ENCODE measurements around the gene CPZ. TPM values are rescaled to one million over a fixed set of nuclear protein-coding genes. Genes with fewer than 3 reads are reported as not detected.

The CPZ gene
- total RNA-seq, 2 experiments from 2014 or later, result not detected

DNA sequence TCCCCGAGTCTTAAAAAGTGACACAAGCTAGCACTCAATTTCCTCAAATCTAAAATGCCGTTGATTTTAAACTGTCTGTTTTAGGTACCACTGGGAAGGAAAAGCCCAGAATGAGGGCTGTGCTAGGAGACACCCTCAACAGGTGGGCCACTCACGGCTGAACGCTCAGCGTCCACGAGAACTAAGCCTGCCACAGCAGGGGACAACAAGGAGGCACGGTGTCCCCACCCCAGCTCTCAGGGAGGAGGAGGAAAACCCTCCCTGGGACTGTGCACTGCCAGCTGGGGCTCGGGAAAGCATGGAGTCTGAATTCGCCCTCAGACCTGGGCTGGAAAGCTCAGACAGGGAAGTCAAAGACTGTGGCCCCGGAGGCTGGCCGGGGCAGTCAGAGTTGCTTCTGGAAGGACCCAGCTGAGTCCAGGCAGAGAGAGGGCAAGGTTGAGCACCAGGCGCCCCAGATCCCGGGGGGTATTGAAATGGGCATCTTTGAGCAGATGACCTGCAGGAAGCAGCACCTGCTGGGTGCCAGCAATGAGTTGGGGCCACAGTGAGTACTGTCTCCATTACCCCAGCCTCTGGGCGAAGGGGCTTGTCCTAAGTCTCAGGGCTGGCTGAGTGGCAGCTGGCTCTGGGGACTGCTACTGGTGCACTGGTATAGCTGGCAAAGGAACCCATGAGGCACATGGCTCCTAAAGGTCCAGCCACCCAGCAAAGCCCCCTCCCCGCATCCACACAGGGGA, 769 bp upstream of the CPZ start:
- no peak for DNase-seq
- no peak for ATAC-seq
- H3K9me3 Mint-ChIP-seq (ENCODE audit: low read depth), result no peaks in the 10 kb centered on the region
- H3K27ac Mint-ChIP-seq, result no peak overlapping the region
- no peaks in the 10 kb centered on the region for H3K4me1 Mint-ChIP-seq
- H3K4me3 Mint-ChIP-seq, result no peak overlapping the region
- POLR2A ChIA-PET, result no interaction called here
- no peaks in the 10 kb centered on the region for H3K36me3 Mint-ChIP-seq (ENCODE audit: low read depth)
- CTCF ChIA-PET, result interaction anchor here (0.7 to 1.2 kb wide), 2 partner anchors 9 to 138 kb away, joined by 3 to 4 read pairs; no protein-coding TSS in a partner anchor
- peaks cover 19% of the 10 kb centered on the region for H3K27me3 Mint-ChIP-seq
- intact Hi-C loops (cut with DNase I, micrococcal nuclease), result loop anchor here in 1 of 2 experiments (5.0 kb wide), 1 partner anchor 349 kb away; no protein-coding TSS in a partner anchor

GRCh38 chr4:8593264-8594096, 915 bp downstream of the CPZ start:
- ChIA-PET CTCF (no interaction called here), POLR2A (no interaction called here)

GRCh38 chr4:8594097-8595038, 1.8 kb downstream of the CPZ start:
- intact Hi-C loops (cut with DNase I, micrococcal nuclease), result loop anchor here (1.0 to 5.0 kb wide), 4 partner anchors 126 to 352 kb away; no protein-coding TSS in a partner anchor
- no peak for ATAC-seq
- H3K27me3 Mint-ChIP-seq, result peaks cover 19% of the 10 kb centered on the region
- no peaks in the 10 kb centered on the region for H3K4me1 Mint-ChIP-seq
- no peak overlapping the region for H3K4me3 Mint-ChIP-seq
- H3K9me3 Mint-ChIP-seq (ENCODE audit: low read depth), result no peaks in the 10 kb centered on the region
- CTCF ChIA-PET, result interaction anchor here (1.0 kb wide), 1 partner anchor 126 kb away, joined by 5 read pairs; no protein-coding TSS in a partner anchor
- no peak overlapping the region for H3K27ac Mint-ChIP-seq
- POLR2A ChIA-PET, result no interaction called here
- DNase-seq, result peak; percentile 44
- H3K36me3 Mint-ChIP-seq (ENCODE audit: low read depth), result no peaks in the 10 kb centered on the region

More at GRCh38 chr4:8593264-8594096, 915 bp downstream of the CPZ start:
- H3K4me1 Mint-ChIP-seq, result no peaks in the 10 kb centered on the region
- no peak overlapping the region for H3K4me3 Mint-ChIP-seq
- DNase-seq (no peak), ATAC-seq (no peak)
- no peak overlapping the region for H3K27ac Mint-ChIP-seq
- intact Hi-C loops (cut with DNase I, micrococcal nuclease), result loop anchor here (1.0 to 5.0 kb wide), 4 partner anchors 125 to 351 kb away; no protein-coding TSS in a partner anchor
- peaks cover 19% of the 10 kb centered on the region for H3K27me3 Mint-ChIP-seq
- H3K36me3 Mint-ChIP-seq (ENCODE audit: low read depth), result no peaks in the 10 kb centered on the region
- H3K9me3 Mint-ChIP-seq (ENCODE audit: low read depth), result no peaks in the 10 kb centered on the region

DNA sequence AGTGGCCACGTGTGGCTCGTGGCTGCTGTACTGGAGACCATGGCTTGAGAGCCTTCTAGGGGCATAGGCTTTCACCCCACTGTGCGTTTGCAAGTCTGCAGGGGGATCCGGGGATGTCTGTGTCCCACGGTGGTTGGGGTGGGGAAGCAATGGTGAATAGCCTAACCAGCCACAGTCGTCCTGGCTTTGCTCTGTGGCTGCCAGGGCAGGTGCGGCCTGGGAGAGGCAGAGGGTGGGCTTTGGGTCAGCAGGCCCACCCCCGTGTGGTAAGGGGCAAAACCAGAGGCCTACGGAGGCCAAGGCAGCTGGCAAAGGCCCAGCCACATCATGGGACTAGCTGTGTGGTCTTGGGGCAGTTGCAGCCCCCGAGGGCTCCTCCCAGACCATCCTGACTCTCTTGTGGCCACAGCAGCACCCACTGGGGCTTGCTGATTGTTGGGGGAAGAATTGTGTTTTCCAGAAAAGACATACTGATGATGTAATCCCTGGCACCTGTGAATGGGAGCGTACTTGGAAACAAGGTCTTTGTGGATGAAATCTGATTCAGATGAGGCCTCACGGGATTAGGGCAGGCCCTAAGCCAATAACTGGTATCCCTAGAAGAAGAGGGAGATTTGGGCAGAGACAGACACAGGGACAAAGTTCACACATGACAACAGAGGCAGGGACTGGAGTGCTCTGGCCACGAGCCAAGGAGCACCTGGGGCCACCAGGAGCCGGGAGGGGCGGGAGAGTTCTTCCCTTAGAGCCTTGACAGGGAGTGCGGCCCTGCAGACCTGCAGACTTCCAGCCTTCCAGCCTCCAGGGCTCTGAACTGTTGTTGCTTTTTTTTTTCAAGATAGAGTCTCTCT, 2.9 kb downstream of the CPZ start:
- Mint-ChIP-seq H3K4me1 (no peaks in the 10 kb centered on the region), H3K27ac (no peak overlapping the region), H3K27me3 (peaks cover 19% of the 10 kb centered on the region), H3K36me3 (ENCODE audit: low read depth) (no peaks in the 10 kb centered on the region), H3K4me3 (no peak overlapping the region), H3K9me3 (ENCODE audit: low read depth) (no peaks in the 10 kb centered on the region)
- intact Hi-C loops (cut with DNase I, micrococcal nuclease), result no loop called here
- ATAC-seq (no peak), DNase-seq (no peak)
- ChIA-PET POLR2A (no interaction called here), CTCF (interaction anchor here (0.6 to 1.0 kb wide), 2 partner anchors 127 to 418 kb away, joined by 4 to 5 read pairs; no protein-coding TSS in a partner anchor)

GRCh38 chr4:8596891-8597290, 4.3 kb downstream of the CPZ start:
- POLR2A ChIA-PET, result interaction anchor here (0.7 kb wide), 1 partner anchor 17 kb away, joined by 4 read pairs; no protein-coding TSS in a partner anchor
- H3K4me3 Mint-ChIP-seq, result no peak overlapping the region
- ATAC-seq (no peak), DNase-seq (no peak)
- no peaks in the 10 kb centered on the region for H3K36me3 Mint-ChIP-seq (ENCODE audit: low read depth)
- no peaks in the 10 kb centered on the region for H3K9me3 Mint-ChIP-seq (ENCODE audit: low read depth)
- peaks cover 13% of the 10 kb centered on the region for H3K27me3 Mint-ChIP-seq
- no peaks in the 10 kb centered on the region for H3K4me1 Mint-ChIP-seq
- intact Hi-C loops (cut with DNase I, micrococcal nuclease), result no loop called here
- CTCF ChIA-PET, result interaction anchor here (0.7 kb wide), 1 partner anchor 124 kb away, joined by 3 read pairs; no protein-coding TSS in a partner anchor
- no peak overlapping the region for H3K27ac Mint-ChIP-seq

DNA sequence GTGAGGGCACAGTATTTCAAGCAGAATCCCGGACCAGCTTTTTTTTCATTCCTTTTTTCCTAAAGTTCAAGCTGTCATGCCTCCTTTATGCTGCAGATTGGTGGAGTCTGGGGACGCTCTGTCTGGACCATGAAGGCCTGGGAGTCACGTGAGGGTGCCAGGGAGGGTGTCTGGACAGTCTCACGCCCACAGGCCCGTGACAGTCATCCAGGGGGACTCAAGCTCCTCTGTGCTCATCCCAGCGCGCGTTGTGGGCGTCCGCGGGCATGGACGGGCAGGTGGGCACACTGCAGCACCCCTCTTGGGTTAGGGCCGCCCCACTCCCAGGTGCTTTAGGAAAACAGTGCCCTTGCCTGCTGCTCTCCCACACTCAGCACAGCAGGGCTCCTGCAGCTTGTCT, 4.8 kb downstream of the CPZ start:
- DNase-seq, result no peak
- H3K36me3 Mint-ChIP-seq (ENCODE audit: low read depth), result no peaks in the 10 kb centered on the region
- H3K4me3 Mint-ChIP-seq, result no peak overlapping the region
- ChIA-PET POLR2A (interaction anchor here (0.7 kb wide), 1 partner anchor 16 kb away, joined by 4 read pairs; no protein-coding TSS in a partner anchor), CTCF (interaction anchor here (0.7 kb wide), 1 partner anchor 124 kb away, joined by 3 read pairs; no protein-coding TSS in a partner anchor)
- H3K9me3 Mint-ChIP-seq (ENCODE audit: low read depth), result no peaks in the 10 kb centered on the region
- ATAC-seq, result no peak
- intact Hi-C loops (cut with DNase I, micrococcal nuclease), result no loop called here
- H3K27ac Mint-ChIP-seq, result no peak overlapping the region
- H3K4me1 Mint-ChIP-seq, result no peaks in the 10 kb centered on the region
- peaks cover 13% of the 10 kb centered on the region for H3K27me3 Mint-ChIP-seq

- no peak for ATAC-seq
- H3K27me3 Mint-ChIP-seq, result peaks cover 13% of the 10 kb centered on the region
- H3K36me3 Mint-ChIP-seq (ENCODE audit: low read depth), result no peaks in the 10 kb centered on the region
- POLR2A ChIA-PET, result no interaction called here
- DNase-seq, result no peak
- no peak overlapping the region for H3K27ac Mint-ChIP-seq
- no peak overlapping the region for H3K4me3 Mint-ChIP-seq
- CTCF ChIA-PET, result no interaction called here
- H3K4me1 Mint-ChIP-seq, result no peaks in the 10 kb centered on the region
- H3K9me3 Mint-ChIP-seq (ENCODE audit: low read depth), result no peaks in the 10 kb centered on the region
- intact Hi-C loops (cut with DNase I, micrococcal nuclease), result no loop called here
Observed at GRCh38 chr4:8597791-8598190, 5.2 kb downstream of the CPZ start.

GRCh38 chr4:8598391-8599090, 6.0 kb downstream of the CPZ start:
- peaks cover 10% of the 10 kb centered on the region for H3K27me3 Mint-ChIP-seq
- DNase-seq (no peak), ATAC-seq (no peak)
- ChIA-PET CTCF (no interaction called here), POLR2A (no interaction called here)
- no peaks in the 10 kb centered on the region for H3K4me1 Mint-ChIP-seq
- intact Hi-C loops (cut with DNase I, micrococcal nuclease), result no loop called here
- no peaks in the 10 kb centered on the region for H3K36me3 Mint-ChIP-seq (ENCODE audit: low read depth)
- H3K27ac Mint-ChIP-seq, result no peak overlapping the region
- H3K9me3 Mint-ChIP-seq (ENCODE audit: low read depth), result no peaks in the 10 kb centered on the region
- H3K4me3 Mint-ChIP-seq, result no peak overlapping the region

GRCh38 chr4:8599091-8599460, 6.5 kb downstream of the CPZ start:
- Mint-ChIP-seq H3K4me1 (no peaks in the 10 kb centered on the region), H3K36me3 (ENCODE audit: low read depth) (no peaks in the 10 kb centered on the region), H3K27ac (no peak overlapping the region), H3K9me3 (ENCODE audit: low read depth) (no peaks in the 10 kb centered on the region), H3K4me3 (no peak overlapping the region), H3K27me3 (peaks cover 5% of the 10 kb centered on the region)
- ATAC-seq, result no peak
- ChIA-PET CTCF (no interaction called here), POLR2A (no interaction called here)
- no peak for DNase-seq
- intact Hi-C loops (cut with DNase I, micrococcal nuclease), result no loop called here

DNA sequence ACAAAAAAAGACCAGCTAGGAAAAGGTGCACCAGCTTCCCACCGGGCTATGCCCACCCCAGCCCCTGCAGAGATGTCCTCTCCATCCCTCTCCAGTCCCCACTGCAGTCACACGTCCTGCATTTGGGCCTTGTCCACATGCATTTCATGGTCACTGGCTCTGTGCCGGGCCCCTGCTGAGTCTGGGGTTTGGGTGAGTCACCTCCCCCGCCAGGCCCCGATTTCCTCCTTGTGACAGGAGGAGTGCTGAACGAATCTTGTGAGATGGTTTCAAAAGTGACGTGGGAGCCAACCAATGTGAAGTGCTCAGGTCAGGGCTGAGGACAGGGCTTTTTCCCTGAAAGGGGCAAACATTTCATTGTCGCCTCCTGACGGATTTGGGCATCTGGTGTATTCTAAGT, 7.1 kb downstream of the CPZ start:
- Mint-ChIP-seq H3K27ac (no peak overlapping the region), H3K36me3 (ENCODE audit: low read depth) (no peaks in the 10 kb centered on the region), H3K4me1 (no peaks in the 10 kb centered on the region), H3K27me3 (no peaks in the 10 kb centered on the region), H3K4me3 (no peak overlapping the region), H3K9me3 (ENCODE audit: low read depth) (no peaks in the 10 kb centered on the region)
- CTCF ChIA-PET, result interaction anchor here (0.6 kb wide), 1 partner anchor 35 kb away, joined by 3 read pairs; no protein-coding TSS in a partner anchor
- intact Hi-C loops (cut with DNase I, micrococcal nuclease), result loop anchor here in 1 of 2 experiments (10.0 kb wide), 1 partner anchor 315 kb away; no protein-coding TSS in a partner anchor
- ATAC-seq (no peak), DNase-seq (no peak)
- POLR2A ChIA-PET, result no interaction called here

All from activated CD4-positive, alpha-beta T cell treated with anti-CD3 and anti-CD28 coated beads for 36 hours (primary cell).